GM23248 (cell line): Measurements from ENCODE around the gene RPL7A. TPM values are rescaled to one million over a fixed set of nuclear protein-coding genes. Genes with fewer than 3 reads are reported as not detected.

ENCODE experiments used
- DNase-seq: peaks from one replicate; pipeline ENCODE4 v3.0.0-alpha.2; 2015
- H2AFZ ChIP-seq: fragments of 200-600 bp; sonication (generic); 2 replicates; pipeline ENCODE4 v1.6.1; 2016; ENCODE audit warnings: antibody characterized with exemption
- H3F3A ChIP-seq: fragments of 200-600 bp; sonication (generic); 2 replicates; pipeline ENCODE4 v1.6.1; 2016; ENCODE audit warnings: mild to moderate bottlenecking, antibody characterized with exemption, mixed run types; ENCODE audit not compliant: insufficient read depth
- H3K27ac ChIP-seq: fragments of 200-600 bp; sonication (generic); 2 replicates; pipeline ENCODE4 v1.5.1; 2016; ENCODE audit warnings: mild to moderate bottlenecking
- H3K27me3 ChIP-seq: fragments of 200-600 bp; sonication (generic); replicated peaks from 2 replicates; pipeline ENCODE4 v1.6.1; 2016; ENCODE audit warnings: mild to moderate bottlenecking; ENCODE audit not compliant: insufficient read depth
- H3K36me3 ChIP-seq: fragments of 200-600 bp; sonication (generic); 2 replicates; pipeline ENCODE4 v1.6.1; 2016; ENCODE audit warnings: low read depth, mild to moderate bottlenecking
- H3K4me1 ChIP-seq: fragments of 200-600 bp; sonication (generic); 2 replicates; pipeline ENCODE4 v1.6.1; 2016; ENCODE audit warnings: mild to moderate bottlenecking; ENCODE audit not compliant: insufficient read depth
- H3K4me2 ChIP-seq: fragments of 200-600 bp; sonication (generic); one replicate; pipeline ENCODE4 v1.6.1; 2016; ENCODE audit warnings: mild to moderate bottlenecking; ENCODE audit not compliant: unreplicated experiment
- H3K4me3 ChIP-seq: fragments of 200-600 bp; sonication (generic); 2 replicates; pipeline ENCODE4 v1.5.1; 2016; ENCODE audit warnings: mild to moderate bottlenecking
- H3K79me2 ChIP-seq: fragments of 200-600 bp; sonication (generic); 2 replicates; pipeline ENCODE4 v1.6.1; 2016; ENCODE audit warnings: mild to moderate bottlenecking; ENCODE audit not compliant: insufficient read depth
- H3K9ac ChIP-seq: fragments of 200-600 bp; sonication (generic); 2 replicates; pipeline ENCODE4 v1.6.1; 2016; ENCODE audit warnings: mild to moderate bottlenecking
- H3K9me2 ChIP-seq: fragments of 200-600 bp; sonication (generic); 2 replicates; pipeline ENCODE4 v1.6.1; 2016; ENCODE audit warnings: mixed run types, mild to moderate bottlenecking, moderate library complexity; ENCODE audit not compliant: insufficient read depth
- H3K9me3 ChIP-seq: fragments of 200-600 bp; sonication (generic); one replicate; pipeline ENCODE4 v1.6.1; 2017; ENCODE audit warnings: low read depth
- H4K20me1 ChIP-seq: fragments of 200-600 bp; sonication (generic); 2 replicates; pipeline ENCODE4 v1.6.0; 2016; ENCODE audit not compliant: insufficient read depth
- EZH2 ChIP-seq: fragments of 200-600 bp; sonication (generic); IDR thresholded peaks from 2 replicates; pipeline ENCODE4 v1.6.1; 2018; ENCODE audit warnings: antibody characterized with exemption, mild to moderate bottlenecking; ENCODE audit not compliant: insufficient read depth, poor library complexity, severe bottlenecking
- EZH2phosphoT487 ChIP-seq: fragments of 200-600 bp; sonication (generic); IDR thresholded peaks from 2 replicates; pipeline ENCODE4 v1.6.1; 2018; ENCODE audit warnings: antibody characterized with exemption, moderate library complexity, mild to moderate bottlenecking, low read depth; ENCODE audit not compliant: insufficient read depth
- WGBS, 2 experiments: methylation state at CpG; one replicate each; pipeline ENCODE4 v1.1.6; 2015 to 2017; ENCODE audit warnings: low lambda C conversion rate in 2 of 2, low coverage in 1 of 2; ENCODE audit errors: missing lambda C conversion rate in 2 of 2; 5-methylcytosine and 5-hydroxymethylcytosine counted together
- in situ Hi-C: fragments of 300-500 bp; cut with MboI; formaldehyde crosslinking; loops from 2 replicates; pipeline ENCODE4 v1.15.0; 2020
- polyA plus RNA-seq: library from polyadenylated mRNA; unstranded; fragments of >200 nt; fragmentation: Nextera tagmentation; extraction: Ambion mirVana; gene quantifications from 2 replicates; pipeline ENCODE4 v1.2.1, GENCODE V29; 2016
- total RNA-seq: library from RNA; depleted of rRNA; stranded (reverse); fragments of >200 nt; shearing (Covaris generic); gene quantifications from 2 replicates; pipeline ENCODE4 v1.2.3, GENCODE V29; 2014

RPL7A gene
- total and polyA plus RNA-seq, 2 experiments from 2014 or later = 458 to 1,382 TPM

- Histone ChIP-seq H3K4me1 (no peaks in the 10 kb centered on the region), H2AFZ (no peak overlapping the region), H3K36me3 (no peaks in the 10 kb centered on the region), H3K9me2 (no peaks in the 10 kb centered on the region), H3K79me2 (no peaks in the 10 kb centered on the region), H3K9ac (no peak overlapping the region), H3K27me3 (peaks cover 29% of the 10 kb centered on the region), H3K9me3 (no peaks in the 10 kb centered on the region), H3K27ac (no peak overlapping the region), H3F3A (no peaks in the 10 kb centered on the region), H4K20me1 (no peaks in the 10 kb centered on the region), H3K4me3 (no peak overlapping the region), H3K4me2 (no peak overlapping the region)
- WGBS, 2 experiments = 11 to 13% methylated on average over 9 to 13 of the region's 13 CpGs
- in situ Hi-C loops = no loop called here
- TF ChIP-seq EZH2phosphoT487 (no peak), EZH2 (no peak)
- no peak for DNase-seq
Measured at GRCh38 chr9:133304158-133304470, 43.9 kb upstream of the RPL7A start.

DNA sequence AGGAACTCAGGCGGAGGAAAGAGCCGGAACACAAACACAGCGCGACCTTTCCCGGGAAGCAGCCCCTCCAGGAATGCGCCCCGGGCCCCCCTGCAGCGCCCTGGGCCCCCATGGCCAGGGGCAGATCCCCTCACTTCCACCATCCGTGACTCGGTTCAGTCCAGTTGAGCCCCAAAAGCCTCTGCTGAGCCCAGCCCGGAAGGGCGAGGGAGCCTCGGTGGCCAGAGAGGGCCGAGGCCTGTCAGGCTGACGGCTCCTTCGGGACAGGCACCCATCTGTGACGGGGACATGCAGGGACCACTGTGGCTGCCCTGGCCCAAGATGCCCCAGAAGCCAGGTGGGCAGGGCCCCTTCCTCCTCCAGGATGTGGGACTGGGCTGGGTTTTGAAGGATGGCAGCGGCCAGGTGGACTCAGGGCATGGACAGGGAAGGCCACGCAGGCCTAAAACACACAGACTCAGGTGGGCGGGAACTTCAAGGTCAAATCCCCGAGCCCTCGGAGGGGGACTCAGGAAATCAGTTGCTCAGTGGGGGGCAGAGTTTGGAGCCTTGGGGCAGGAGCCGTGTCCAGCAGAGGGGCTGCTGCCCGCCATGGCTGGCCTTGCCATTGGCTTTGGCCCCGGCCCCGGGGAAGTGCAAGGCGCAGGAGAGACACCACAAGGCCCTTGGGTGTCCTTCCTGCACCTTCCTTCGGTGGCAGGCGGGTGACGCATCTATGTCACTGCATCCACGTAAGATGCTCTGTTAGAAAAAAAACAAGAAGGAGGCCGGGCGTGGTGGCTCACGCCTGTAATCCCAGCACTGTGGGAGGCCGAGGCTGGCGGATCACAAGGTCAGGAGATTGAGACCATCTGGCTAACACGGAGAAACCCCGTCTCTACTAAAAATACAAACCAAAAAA, 43.3 kb upstream of the RPL7A start:
- in situ Hi-C loops = no loop called here
- TF ChIP-seq EZH2 (no peak), EZH2phosphoT487 (no peak)

GRCh38 chr9:133305731-133306130, 42.3 kb upstream of the RPL7A start:
- Histone ChIP-seq H3K4me2 (no peak overlapping the region), H4K20me1 (no peaks in the 10 kb centered on the region), H3K9me2 (no peaks in the 10 kb centered on the region), H3K27ac (no peak overlapping the region), H3K79me2 (no peaks in the 10 kb centered on the region), H3K4me3 (no peak overlapping the region), H3F3A (no peaks in the 10 kb centered on the region), H3K9me3 (no peaks in the 10 kb centered on the region), H3K27me3 (peaks cover 23% of the 10 kb centered on the region), H3K4me1 (no peaks in the 10 kb centered on the region), H3K36me3 (no peaks in the 10 kb centered on the region), H2AFZ (no peak overlapping the region), H3K9ac (no peak overlapping the region)
- in situ Hi-C loops = no loop called here
- DNase-seq = no peak
- TF ChIP-seq EZH2 = no peak
- TF ChIP-seq EZH2phosphoT487 = no peak
- WGBS, 2 experiments = 75 to 84% methylated on average over 16 to 19 of the region's 23 CpGs

More for the DNA sequence above, 43.3 kb upstream of the RPL7A start:
- no peaks in the 10 kb centered on the region for H3K9me3 ChIP-seq
- no peaks in the 10 kb centered on the region for H3K9me2 ChIP-seq
- 67 to 71% methylated on average over 29 to 36 of the region's 38 CpGs for WGBS, 2 experiments
- H3K27me3 ChIP-seq = peaks cover 23% of the 10 kb centered on the region
- DNase-seq = no peak
- no peaks in the 10 kb centered on the region for H3K79me2 ChIP-seq
- no peak overlapping the region for H2AFZ ChIP-seq
- no peaks in the 10 kb centered on the region for H3F3A ChIP-seq
- no peak overlapping the region for H3K27ac ChIP-seq
- no peak overlapping the region for H3K4me3 ChIP-seq
- no peak overlapping the region for H3K9ac ChIP-seq
- no peaks in the 10 kb centered on the region for H3K4me1 ChIP-seq
- no peaks in the 10 kb centered on the region for H3K36me3 ChIP-seq
- H3K4me2 ChIP-seq = no peak overlapping the region
- no peaks in the 10 kb centered on the region for H4K20me1 ChIP-seq

GRCh38 chr9:133306242-133307204, 41.5 kb upstream of the RPL7A start:
- H4K20me1 ChIP-seq = no peaks in the 10 kb centered on the region
- H3K9me2 ChIP-seq = no peaks in the 10 kb centered on the region
- no peaks in the 10 kb centered on the region for H3K4me1 ChIP-seq
- WGBS, 2 experiments = 53 to 54% methylated on average over 31 of the region's 31 CpGs
- H3K9ac ChIP-seq = no peak overlapping the region
- H3K27ac ChIP-seq = no peak overlapping the region
- H3K79me2 ChIP-seq = no peaks in the 10 kb centered on the region
- DNase-seq = no peak
- in situ Hi-C loops = no loop called here
- no peak overlapping the region for H3K4me3 ChIP-seq
- no peaks in the 10 kb centered on the region for H3F3A ChIP-seq
- H2AFZ ChIP-seq = no peak overlapping the region; the same call in 1 of the 2 replicates
- no peaks in the 10 kb centered on the region for H3K36me3 ChIP-seq
- peaks cover 23% of the 10 kb centered on the region for H3K27me3 ChIP-seq
- H3K9me3 ChIP-seq = no peaks in the 10 kb centered on the region
- H3K4me2 ChIP-seq = no peak overlapping the region
- no peak for TF ChIP-seq EZH2phosphoT487
- no peak for TF ChIP-seq EZH2
